HG02571 (cell line): ENCODE data around the gene SPDYE2B.
"Not testable (repeated sequence)": the region's sequence is repeated elsewhere in the genome, so short reads cannot be mapped to it uniquely, and the experiment has no call there.

Source experiments
- ATAC-seq: cut with Tn5 transposase; IDR thresholded peaks from one replicate; pipeline ENCODE4 v1.9.1; 2021; ENCODE audit warnings: mild to moderate bottlenecking, moderate library complexity; ENCODE audit not compliant: unreplicated experiment

SPDYE2B gene

GRCh38 chr7:102697642-102698512, 47.8 kb downstream of the SPDYE2B start:
- not testable (repeated sequence) for ATAC-seq

GRCh38 chr7:102698962-102699750, 49.0 kb downstream of the SPDYE2B start:
- ATAC-seq, result not testable (repeated sequence)
